CD4-positive, alpha-beta T cell treated with Interleukin-6 for 4 hours (primary cell): Measurements from ENCODE around the gene ENTPD2.
A peak's percentile ranks its signal among the peaks of the same experiment; 100 is the strongest.
"Not testable (repeated sequence)": the region's sequence is repeated elsewhere in the genome, so short reads cannot be mapped to it uniquely, and the experiment has no call there.

ENCODE experiments used
- DNase-seq: peaks from one replicate; pipeline ENCODE4 v3.0.0-alpha.2; 2020; ENCODE audit warnings: mixed read lengths

The ENTPD2 gene

GRCh38 chr9:137063311-137064026 is 9.6 kb upstream of the ENTPD2 start:
- DNase-seq, result no peak

- not testable (repeated sequence) for DNase-seq
These were observed 8.9 kb upstream of the ENTPD2 start for GRCh38 chr9:137062798-137063197.

- no peak for DNase-seq
These were observed 8.5 kb upstream of the ENTPD2 start for GRCh38 chr9:137062384-137062783.

- no peak for DNase-seq
These were observed 4.8 kb upstream of the ENTPD2 start for GRCh38 chr9:137058521-137059234.

- DNase-seq, result no peak
These were observed 3.7 kb upstream of the ENTPD2 start for GRCh38 chr9:137057545-137057944.

GRCh38 chr9:137056739-137057415 is 3.0 kb upstream of the ENTPD2 start:
- DNase-seq, result no peak

GRCh38 chr9:137055385-137056364 is 1.8 kb upstream of the ENTPD2 start:
- no peak for DNase-seq

- no peak for DNase-seq
These were observed 1.1 kb upstream of the ENTPD2 start for GRCh38 chr9:137054932-137055384.

GRCh38 chr9:137052998-137053943 is 590 bp downstream of the ENTPD2 start:
- DNase-seq, result no peak

GRCh38 chr9:137052293-137052692 is 1.6 kb downstream of the ENTPD2 start:
- no peak for DNase-seq

GRCh38 chr9:137051145-137051724 is 2.6 kb downstream of the ENTPD2 start:
- DNase-seq, result no peak

- DNase-seq, result no peak
These were observed 3.3 kb downstream of the ENTPD2 start for GRCh38 chr9:137050570-137050969.

GRCh38 chr9:137049544-137050449 is 4.1 kb downstream of the ENTPD2 start:
- DNase-seq, result peak; percentile 65

GRCh38 chr9:137048655-137049543 is 5.0 kb downstream of the ENTPD2 start:
- no peak for DNase-seq

- DNase-seq, result peak; percentile 84
These were observed 7.6 kb downstream of the ENTPD2 start, which contains the start of gene NPDC1 for GRCh38 chr9:137046088-137046787. Gene NPDC1, minus strand, starts transcription at chr9:137046177. Its CDS starts 188 bp downstream, at chr9:137045989.

- no peak for DNase-seq
These were observed 8.4 kb downstream of the ENTPD2 start for GRCh38 chr9:137045294-137046087.
